HG03457 (cell line): ENCODE results near the gene FGFRL1.
"Not testable (repeated sequence)": the region's sequence is repeated elsewhere in the genome, so short reads cannot be mapped to it uniquely, and the experiment has no call there.

ENCODE experiments used
- ATAC-seq: cut with Tn5 transposase; IDR thresholded peaks from one replicate; pipeline ENCODE4 v1.9.1; 2021; ENCODE audit warnings: moderate number of reproducible peaks; ENCODE audit not compliant: unreplicated experiment

Gene FGFRL1

GRCh38 chr4:1048773-1049590, 37.6 kb downstream of the FGFRL1 start:
- ATAC-seq: no peak

- ATAC-seq: no peak
Measured at GRCh38 chr4:1049591-1049905, 38.1 kb downstream of the FGFRL1 start.

- no peak for ATAC-seq
Measured at GRCh38 chr4:1050486-1051213, 39.2 kb downstream of the FGFRL1 start.

- ATAC-seq: no peak
Measured at GRCh38 chr4:1051472-1051871, 40.0 kb downstream of the FGFRL1 start.

- ATAC-seq: no peak
Measured at GRCh38 chr4:1052231-1052671, 40.8 kb downstream of the FGFRL1 start.

GRCh38 chr4:1053080-1053661, 41.7 kb downstream of the FGFRL1 start:
- no peak for ATAC-seq

GRCh38 chr4:1053891-1054290, 42.5 kb downstream of the FGFRL1 start:
- ATAC-seq: not testable (repeated sequence)

- ATAC-seq: not testable (repeated sequence)
Measured at GRCh38 chr4:1054696-1055242, 43.3 kb downstream of the FGFRL1 start.

GRCh38 chr4:1055243-1055701, 43.8 kb downstream of the FGFRL1 start:
- not testable (repeated sequence) for ATAC-seq

- ATAC-seq: no peak
Measured at GRCh38 chr4:1055721-1056590, 44.5 kb downstream of the FGFRL1 start.

GRCh38 chr4:1056671-1057402, 45.4 kb downstream of the FGFRL1 start:
- ATAC-seq: no peak

GRCh38 chr4:1057403-1057745, 45.9 kb downstream of the FGFRL1 start:
- ATAC-seq: no peak

GRCh38 chr4:1058198-1058996, 47.0 kb downstream of the FGFRL1 start:
- ATAC-seq: no peak

- no peak for ATAC-seq
Measured at GRCh38 chr4:1058997-1059665, 47.7 kb downstream of the FGFRL1 start.

GRCh38 chr4:1060121-1060520, 48.7 kb downstream of the FGFRL1 start:
- ATAC-seq: no peak

- no peak for ATAC-seq
Measured at GRCh38 chr4:1060621-1061020, 49.2 kb downstream of the FGFRL1 start.

GRCh38 chr4:1061056-1061700, 49.8 kb downstream of the FGFRL1 start:
- no peak for ATAC-seq

- ATAC-seq: no peak
Measured at GRCh38 chr4:1061760-1062159, 50.3 kb downstream of the FGFRL1 start.
